ENCODE measurements around the gene FOXP1. TPM values are rescaled to one million over a fixed set of nuclear protein-coding genes. Genes with fewer than 3 reads are reported as not detected.
A peak's percentile ranks its signal among the peaks of the same experiment; 100 is the strongest.

Gene FOXP1
- total and polyA plus RNA-seq, 8 donors: 13.4 to 74.1 (median 44.1) TPM

DNA sequence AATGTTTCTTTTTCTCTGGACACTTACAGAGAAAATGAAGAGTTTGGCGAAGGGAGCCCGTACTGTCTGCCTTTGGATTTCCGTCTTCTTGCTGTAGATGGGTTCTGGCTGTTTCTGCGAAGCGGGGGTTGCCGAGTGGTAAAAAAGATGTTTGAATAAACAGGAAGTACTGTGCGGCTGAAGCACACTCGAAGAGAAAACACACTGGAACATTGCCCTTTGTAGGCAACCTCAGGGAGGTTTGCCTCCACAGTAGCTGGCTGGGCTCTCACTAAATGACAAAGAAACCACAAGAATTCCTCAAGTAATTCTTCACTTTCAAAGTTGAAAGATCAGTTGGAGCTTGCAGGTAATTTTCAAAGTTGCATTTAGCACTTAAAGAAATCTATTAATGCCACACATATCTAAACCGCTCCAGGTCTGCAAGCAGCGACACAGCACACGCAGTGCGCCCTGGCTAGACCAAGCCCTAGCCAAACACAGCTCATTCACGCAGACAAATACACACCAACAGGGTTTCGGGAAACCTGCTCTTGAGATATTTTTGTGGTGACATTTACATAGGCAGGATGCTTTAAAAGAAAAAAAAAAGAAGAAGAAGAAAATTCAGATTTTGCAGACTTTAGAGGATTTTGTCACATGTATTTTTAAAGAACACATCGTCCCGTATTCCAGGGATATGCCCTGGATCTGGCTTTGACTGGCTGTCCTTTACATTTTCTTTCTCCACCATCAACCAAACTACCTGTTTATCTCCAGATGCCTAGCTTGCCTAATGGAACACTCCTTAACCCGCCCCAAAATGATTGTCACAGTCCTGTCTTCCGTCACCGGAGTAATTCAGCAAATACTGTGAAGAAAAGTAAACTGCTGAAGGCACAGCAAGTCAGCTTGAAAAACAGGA, 452.8 kb downstream of the FOXP1 start:
- Histone ChIP-seq H3K4me3 (peak overlapping the region in 3 of 4 donors; percentile 28 to 48 (median 45)), H3K9me3 (no peaks in the 10 kb centered on the region), H3K4me1 (peaks cover 22 to 57% (median 31%) of the 10 kb centered on the region in 3 donors), H3K36me3 (no peaks in the 10 kb centered on the region), H3K27me3 (no peaks in the 10 kb centered on the region), H3K27ac (peak overlapping the region; percentile 71 to 90 (median 82))
- no peak for TF ChIP-seq CTCF (IDR thresholded peaks at IDR 0.05)
- intact Hi-C loops (cut with DNase I): no loop called here
- FAIRE-seq (no peak), ATAC-seq (peak; percentile 53 to 68 (median 60)), DNase-seq (peak in 4 of 6 donors; percentile 30 to 72 (median 40))
- WGBS, 2 donors: 5% methylated on average over 19 of the region's 19 CpGs

DNA sequence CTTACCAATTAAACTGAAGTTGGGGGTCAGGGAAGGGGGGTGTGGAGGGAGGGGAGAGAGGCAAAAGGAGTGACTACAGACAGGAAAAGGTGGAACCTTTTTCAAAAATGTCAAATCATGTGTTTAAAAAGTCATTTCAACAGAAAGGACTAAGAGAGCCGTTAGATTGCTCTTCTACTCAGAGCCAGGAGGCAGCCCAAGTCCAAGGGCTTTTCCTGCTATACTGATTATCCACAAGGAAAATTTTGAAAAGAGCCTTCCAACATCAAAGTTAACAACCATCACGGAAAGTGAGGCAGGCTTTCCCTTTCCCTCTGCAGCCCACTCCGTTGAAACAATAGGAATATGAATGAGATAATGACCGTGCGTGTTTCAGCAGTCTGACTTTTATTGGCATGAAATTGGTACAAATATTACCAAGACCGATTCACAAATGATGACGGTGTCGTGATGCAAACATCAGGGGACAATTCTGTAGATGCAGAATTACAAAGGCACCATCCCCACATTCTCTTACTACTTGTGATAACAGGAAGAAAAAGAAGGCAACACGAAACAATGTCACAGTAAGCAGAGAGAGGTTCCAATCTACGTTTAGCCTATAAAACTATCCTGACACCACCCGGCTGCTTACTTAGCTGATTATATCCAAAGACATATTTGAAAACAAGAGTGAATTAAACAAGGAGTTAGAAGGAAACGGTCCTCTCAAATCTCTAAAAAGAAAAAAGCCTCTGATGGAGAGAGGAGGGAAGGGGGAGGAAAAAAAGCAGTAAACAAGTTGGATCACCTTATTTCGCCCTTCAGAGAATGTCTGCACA, 453.7 kb downstream of the FOXP1 start:
- no peak for FAIRE-seq
- no peak for TF ChIP-seq CTCF (IDR thresholded peaks at IDR 0.05)
- no peak for DNase-seq
- peak; percentile 13 to 21 (median 20) for ATAC-seq
- H3K27ac ChIP-seq: peak overlapping the region; percentile 71 to 90 (median 82)
- WGBS, 2 donors: 0 to 1% methylated on average over 13 of the region's 13 CpGs
- intact Hi-C loops (cut with DNase I): loop anchor here in 1 of 3 donors (10.0 kb wide), 1 partner anchor 55 kb away; no protein-coding TSS in a partner anchor
- H3K36me3 ChIP-seq: no peaks in the 10 kb centered on the region
- H3K4me1 ChIP-seq: peaks cover 23 to 50% (median 30%) of the 10 kb centered on the region in 3 donors
- no peaks in the 10 kb centered on the region for H3K27me3 ChIP-seq
- no peaks in the 10 kb centered on the region for H3K9me3 ChIP-seq
- peak overlapping the region; percentile 17 to 48 (median 36) for H3K4me3 ChIP-seq

GRCh38 chr3:71128961-71129360, 454.6 kb downstream of the FOXP1 start:
- no peak for TF ChIP-seq CTCF (IDR thresholded peaks at IDR 0.05)
- H3K4me3 ChIP-seq: peak overlapping the region; percentile 17 to 48 (median 36)
- no peaks in the 10 kb centered on the region for H3K36me3 ChIP-seq
- intact Hi-C loops (cut with DNase I): loop anchor here in 1 of 3 donors (10.0 kb wide), 1 partner anchor 54 kb away; no protein-coding TSS in a partner anchor
- FAIRE-seq: no peak
- no peaks in the 10 kb centered on the region for H3K27me3 ChIP-seq
- peaks cover 16 to 47% (median 36%) of the 10 kb centered on the region in 3 donors for H3K4me1 ChIP-seq
- ATAC-seq: peak in 3 of 4 donors; percentile 8 to 31 (median 18)
- peak in 1 of 6 donors; percentile 36 for DNase-seq
- H3K27ac ChIP-seq: peak overlapping the region; percentile 71 to 90 (median 82)
- no peaks in the 10 kb centered on the region for H3K9me3 ChIP-seq
- 1 to 2% methylated on average over 6 of the region's 6 CpGs for WGBS, 2 donors

DNA sequence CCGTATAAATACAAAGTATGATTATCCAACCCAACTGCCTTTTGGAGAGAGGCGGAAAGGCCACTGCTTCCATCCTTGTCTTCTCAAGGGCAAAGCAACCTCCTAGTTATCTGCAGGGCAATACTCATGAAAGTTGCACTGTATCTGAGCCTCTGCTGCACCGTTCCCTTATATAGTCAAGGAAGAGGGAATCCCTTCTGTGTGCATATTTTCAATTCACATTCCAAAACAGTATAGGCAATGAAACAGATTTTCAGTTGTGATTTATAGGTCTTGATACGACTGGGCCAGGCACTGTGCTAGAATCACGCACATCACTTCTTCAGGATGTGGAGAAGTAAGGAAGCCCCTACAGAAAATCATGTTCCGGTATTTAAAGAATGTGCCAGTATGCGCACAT, 455.7 kb downstream of the FOXP1 start:
- WGBS, 2 donors: 37 to 39% methylated on average over 7 of the region's 7 CpGs

More for the DNA sequence above, 455.7 kb downstream of the FOXP1 start:
- intact Hi-C loops (cut with DNase I): loop anchor here in 1 of 3 donors (10.0 kb wide), 1 partner anchor 53 kb away; no protein-coding TSS in a partner anchor
- peaks cover 7 to 41% (median 31%) of the 10 kb centered on the region in 3 donors for H3K4me1 ChIP-seq
- TF ChIP-seq CTCF (IDR thresholded peaks at IDR 0.05): no peak
- H3K36me3 ChIP-seq: no peaks in the 10 kb centered on the region
- peak overlapping the region in 2 of 4 donors; percentile 45 to 48 for H3K4me3 ChIP-seq
- no peak for DNase-seq
- no peaks in the 10 kb centered on the region for H3K9me3 ChIP-seq
- FAIRE-seq: no peak
- no peak for ATAC-seq
- H3K27ac ChIP-seq: peak overlapping the region; percentile 5 to 90 (median 82)
- no peaks in the 10 kb centered on the region for H3K27me3 ChIP-seq
